KG1 (cell line): ENCODE measurements around the gene CZIB.

Experiments used
- DNase-seq: peaks from one replicate; lab custom pipeline; 2025; lab: John Stamatoyannopoulos, UW

CZIB gene

GRCh38 chr1:53220171-53220961, at the start of gene CZIB:
Gene CZIB (minus strand): TSS chr1:53220634. CDS start chr1:53220575, 59 bp downstream.
- peak; percentile 89 for DNase-seq

GRCh38 chr1:53270107-53270506, 49.7 kb upstream of the CZIB start:
- no peak for DNase-seq

GRCh38 chr1:53267761-53268160, 47.3 kb upstream of the CZIB start:
- no peak for DNase-seq

- no peak for DNase-seq
Measured at GRCh38 chr1:53266038-53266437, 45.6 kb upstream of the CZIB start.

- no peak for DNase-seq
Measured at GRCh38 chr1:53265581-53265980, 45.1 kb upstream of the CZIB start.

- no peak for DNase-seq
Measured at GRCh38 chr1:53264048-53264447, 43.6 kb upstream of the CZIB start.

- no peak for DNase-seq
Measured at GRCh38 chr1:53262000-53262399, 41.6 kb upstream of the CZIB start.

GRCh38 chr1:53260631-53261247, 40.3 kb upstream of the CZIB start:
- no peak for DNase-seq

- DNase-seq = no peak
Measured at GRCh38 chr1:53259932-53260331, 39.5 kb upstream of the CZIB start.

- DNase-seq = no peak
Measured at GRCh38 chr1:53258216-53258615, 37.8 kb upstream of the CZIB start.

- DNase-seq = no peak
Measured at GRCh38 chr1:53257454-53258081, 37.1 kb upstream of the CZIB start.

GRCh38 chr1:53256511-53257453, 36.3 kb upstream of the CZIB start:
- no peak for DNase-seq

- DNase-seq = no peak
Measured at GRCh38 chr1:53255031-53255430, 34.6 kb upstream of the CZIB start.

GRCh38 chr1:53254011-53254640, 33.7 kb upstream of the CZIB start:
- no peak for DNase-seq

- no peak for DNase-seq
Measured at GRCh38 chr1:53250325-53250724, 29.9 kb upstream of the CZIB start.

GRCh38 chr1:53249706-53250105, 29.3 kb upstream of the CZIB start:
- DNase-seq = no peak

GRCh38 chr1:53246261-53247134, 26.1 kb upstream of the CZIB start:
- no peak for DNase-seq

- DNase-seq = no peak
Measured at GRCh38 chr1:53244141-53244540, 23.7 kb upstream of the CZIB start.

- no peak for DNase-seq
Measured at GRCh38 chr1:53242381-53242780, 21.9 kb upstream of the CZIB start.

GRCh38 chr1:53241828-53242227, 21.4 kb upstream of the CZIB start:
- no peak for DNase-seq
